Upper lobe of right lung (tissue), 1 donor: ENCODE data around the gene CDHR1. TPM values are rescaled to one million over a fixed set of nuclear protein-coding genes. Genes with fewer than 3 reads are reported as not detected.

ENCODE experiments used
- ATAC-seq: fragments of 200-7000 bp; cut with Tn5 transposase; one replicate; pipeline ENCODE4 v1.9.1; 2020; ENCODE audit warnings: mild to moderate bottlenecking, moderate library complexity
- DNase-seq: peaks from one replicate; pipeline ENCODE4 v3.0.0-alpha.2; 2020
- H3K27ac ChIP-seq: fragments of 200-600 bp; one replicate; pipeline ENCODE4 v1.8.0; 2022
- H3K27me3 ChIP-seq: fragments of 200-600 bp; one replicate; pipeline ENCODE4 v1.8.0; 2022; ENCODE audit warnings: mild to moderate bottlenecking
- H3K36me3 ChIP-seq: fragments of 200-600 bp; one replicate; pipeline ENCODE4 v1.8.0; 2022
- H3K4me1 ChIP-seq: fragments of 200-600 bp; one replicate; pipeline ENCODE4 v1.8.0; 2022
- H3K4me3 ChIP-seq: fragments of 200-600 bp; one replicate; pipeline ENCODE4 v1.8.0; 2022; ENCODE audit warnings: mild to moderate bottlenecking
- H3K9me3 ChIP-seq: fragments of 200-600 bp; one replicate; pipeline ENCODE4 v1.8.0; 2022
- CTCF ChIP-seq: fragments of 200-600 bp; IDR thresholded peaks from one replicate; pipeline ENCODE4 v1.8.0; 2022; ENCODE audit warnings: antibody characterized with exemption
- intact Hi-C: fragments of 100-400 bp; cut with DNase I; formaldehyde crosslinking; loops from one replicate; pipeline ENCODE4 v1.11.0; 2022
- total RNA-seq: library from RNA; stranded (reverse); fragmentation: NEBNext Ultra II Directional; extraction: Animal tissue kit (Norgen Biotek cat#: 25700); gene quantifications from one replicate; pipeline ENCODE4 v1.2.1, GENCODE V29; 2021
- donor health status: DM: no; HTN: yes; CAD: no; lungs with severe emphysema.

The CDHR1 gene
- total RNA-seq, 1 donor from 2014 or later = 0.35 TPM

- no peaks in the 10 kb centered on the region for H3K4me1 ChIP-seq
- no peaks in the 10 kb centered on the region for H3K36me3 ChIP-seq
- no peak overlapping the region for H3K27ac ChIP-seq
- TF ChIP-seq CTCF = no peak
- no peaks in the 10 kb centered on the region for H3K27me3 ChIP-seq
- DNase-seq (no peak), ATAC-seq (no peak)
- no peaks in the 10 kb centered on the region for H3K9me3 ChIP-seq
- intact Hi-C loops = no loop called here
- no peak overlapping the region for H3K4me3 ChIP-seq
Measured at GRCh38 chr10:84243759-84244158, 49.4 kb downstream of the CDHR1 start.

DNA sequence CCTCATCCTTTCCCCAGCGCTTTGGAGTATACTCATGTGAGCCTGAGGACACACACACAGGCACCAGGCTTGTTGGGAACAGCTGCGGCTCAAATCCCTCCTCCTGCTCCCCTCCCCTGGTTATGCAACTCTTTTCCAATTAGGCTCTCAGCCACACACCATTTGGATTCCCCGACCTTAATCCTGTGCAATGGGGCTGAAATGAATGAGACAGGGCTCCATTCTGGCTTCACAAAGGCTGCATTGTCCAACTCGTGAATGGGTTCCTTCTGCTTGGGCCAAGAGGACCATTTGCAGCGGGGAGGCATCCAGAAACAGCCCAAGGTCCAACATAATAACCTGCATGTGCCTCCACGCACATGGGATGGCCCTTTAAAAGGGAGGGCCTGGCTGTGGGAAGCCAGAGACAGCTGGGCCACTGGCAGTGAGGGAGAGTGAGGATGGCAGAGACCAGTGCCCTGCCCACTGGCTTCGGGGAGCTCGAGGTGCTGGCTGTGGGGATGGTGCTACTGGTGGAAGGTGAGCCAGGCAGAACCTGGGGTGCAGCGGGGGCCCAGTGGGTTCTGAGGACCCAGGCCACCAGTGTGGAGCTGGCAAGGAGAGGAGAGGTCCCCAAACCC, 50.4 kb downstream of the CDHR1 start, which contains the start of gene RGR:
TSS of gene RGR (plus strand) at position 403 of the 620 bp plus-strand sequence. CDS start at position 441, 38 bp downstream.
- H3K27ac ChIP-seq = peak within 1 kb of the TSS; percentile 25
- intact Hi-C loops = no loop called here
- no peak within 1 kb of the TSS for H3K4me3 ChIP-seq
- DNase-seq (no peak), ATAC-seq (peak; percentile 49)
- H3K36me3 ChIP-seq = no peaks in the 10 kb centered on the region
- H3K9me3 ChIP-seq = no peaks in the 10 kb centered on the region
- no peaks in the 10 kb centered on the region for H3K4me1 ChIP-seq
- H3K27me3 ChIP-seq = no peaks in the 10 kb centered on the region
- no peak for TF ChIP-seq CTCF

DNA sequence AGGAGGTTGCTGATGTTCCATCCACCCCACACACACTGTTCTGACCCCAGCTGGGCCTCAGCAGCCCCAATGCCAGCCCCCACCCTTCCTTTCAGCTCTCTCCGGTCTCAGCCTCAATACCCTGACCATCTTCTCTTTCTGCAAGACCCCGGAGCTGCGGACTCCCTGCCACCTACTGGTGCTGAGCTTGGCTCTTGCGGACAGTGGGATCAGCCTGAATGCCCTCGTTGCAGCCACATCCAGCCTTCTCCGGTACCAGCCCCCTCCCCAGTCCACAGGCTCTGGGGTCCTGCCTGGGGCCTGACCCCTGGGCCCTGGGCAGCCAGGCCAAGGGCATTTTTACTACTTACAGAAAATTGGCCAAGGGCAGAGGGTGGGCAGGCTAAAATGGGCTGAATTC, 53.2 kb downstream of the CDHR1 start:
- Histone ChIP-seq H3K9me3 (no peaks in the 10 kb centered on the region), H3K27ac (no peak overlapping the region), H3K36me3 (no peaks in the 10 kb centered on the region), H3K27me3 (no peaks in the 10 kb centered on the region), H3K4me1 (no peaks in the 10 kb centered on the region), H3K4me3 (no peak overlapping the region)
- no peak for TF ChIP-seq CTCF
- DNase-seq (no peak), ATAC-seq (no peak)
- intact Hi-C loops = no loop called here

GRCh38 chr10:84248794-84249193, 54.5 kb downstream of the CDHR1 start:
- DNase-seq (no peak), ATAC-seq (no peak)
- no peaks in the 10 kb centered on the region for H3K36me3 ChIP-seq
- no peaks in the 10 kb centered on the region for H3K4me1 ChIP-seq
- no peak for TF ChIP-seq CTCF
- no peak overlapping the region for H3K27ac ChIP-seq
- no peaks in the 10 kb centered on the region for H3K27me3 ChIP-seq
- no peak overlapping the region for H3K4me3 ChIP-seq
- intact Hi-C loops = no loop called here
- no peaks in the 10 kb centered on the region for H3K9me3 ChIP-seq

- no peak for TF ChIP-seq CTCF
- H3K36me3 ChIP-seq = no peaks in the 10 kb centered on the region
- no peaks in the 10 kb centered on the region for H3K4me1 ChIP-seq
- DNase-seq (no peak), ATAC-seq (no peak)
- no peaks in the 10 kb centered on the region for H3K9me3 ChIP-seq
- intact Hi-C loops = no loop called here
- H3K4me3 ChIP-seq = no peak overlapping the region
- no peak overlapping the region for H3K27ac ChIP-seq
- H3K27me3 ChIP-seq = peaks cover 8% of the 10 kb centered on the region
Measured at GRCh38 chr10:84254552-84255478, 60.5 kb downstream of the CDHR1 start.
